MM.1S (cell line): ENCODE results near the gene DHX32.
"Not testable (repeated sequence)": the region's sequence is repeated elsewhere in the genome, so short reads cannot be mapped to it uniquely, and the experiment has no call there.

Source experiments
- CTCF ChIP-seq: fragments of 300-600 bp; sonication (generic); IDR thresholded peaks from 2 replicates; pipeline ENCODE4 v1.5.1; 2016; ENCODE audit warnings: antibody characterized with exemption, low read length, mixed read lengths
- EZH2 ChIP-seq: fragments of 300-600 bp; sonication (generic); optimal IDR thresholded peaks from 2 replicates; pipeline ENCODE3; 2017; ENCODE audit warnings: low read depth, mild to moderate bottlenecking, antibody characterized with exemption, low read length, mixed read lengths
- EZH2phosphoT487 ChIP-seq: fragments of 300-600 bp; sonication (generic); IDR thresholded peaks from 2 replicates; pipeline ENCODE4 v1.6.1; 2018; ENCODE audit warnings: antibody characterized with exemption, low read length

- TF ChIP-seq CTCF, EZH2, EZH2phosphoT487: not testable (repeated sequence)
Observed at GRCh38 chr10:125895130-125896087, 14.3 kb upstream of the DHX32 start.
